IPS DF 4.7 (cell line): ENCODE measurements around the gene C11orf24.
"Not testable (repeated sequence)": the region's sequence is repeated elsewhere in the genome, so short reads cannot be mapped to it uniquely, and the experiment has no call there.

Source experiments
- DNase-seq: peaks from one replicate; pipeline ENCODE4 v3.0.0-alpha.2; 2013; ENCODE audit warnings: low spot score; ENCODE audit errors: extremely low read depth

Gene C11orf24

DNA sequence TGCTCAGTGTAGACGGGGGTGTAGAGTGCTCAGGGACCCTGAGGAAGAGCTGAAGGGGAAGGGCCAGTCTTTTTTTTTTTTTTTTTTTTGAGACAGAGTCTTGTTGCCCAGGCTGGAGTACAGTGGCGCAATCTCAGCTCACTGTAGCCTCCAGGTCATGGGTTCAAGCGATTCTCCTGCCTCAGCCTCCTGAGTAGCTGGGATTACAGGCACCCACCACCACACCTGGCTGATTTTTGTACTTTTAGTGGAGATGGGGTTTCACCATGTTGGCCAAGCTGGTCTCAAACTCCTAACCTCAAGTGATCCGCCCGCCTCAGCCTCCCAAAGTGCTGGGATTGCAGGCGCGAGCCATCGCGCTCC is 27.7 kb upstream of the C11orf24 start:
- not testable (repeated sequence) for DNase-seq

DNA sequence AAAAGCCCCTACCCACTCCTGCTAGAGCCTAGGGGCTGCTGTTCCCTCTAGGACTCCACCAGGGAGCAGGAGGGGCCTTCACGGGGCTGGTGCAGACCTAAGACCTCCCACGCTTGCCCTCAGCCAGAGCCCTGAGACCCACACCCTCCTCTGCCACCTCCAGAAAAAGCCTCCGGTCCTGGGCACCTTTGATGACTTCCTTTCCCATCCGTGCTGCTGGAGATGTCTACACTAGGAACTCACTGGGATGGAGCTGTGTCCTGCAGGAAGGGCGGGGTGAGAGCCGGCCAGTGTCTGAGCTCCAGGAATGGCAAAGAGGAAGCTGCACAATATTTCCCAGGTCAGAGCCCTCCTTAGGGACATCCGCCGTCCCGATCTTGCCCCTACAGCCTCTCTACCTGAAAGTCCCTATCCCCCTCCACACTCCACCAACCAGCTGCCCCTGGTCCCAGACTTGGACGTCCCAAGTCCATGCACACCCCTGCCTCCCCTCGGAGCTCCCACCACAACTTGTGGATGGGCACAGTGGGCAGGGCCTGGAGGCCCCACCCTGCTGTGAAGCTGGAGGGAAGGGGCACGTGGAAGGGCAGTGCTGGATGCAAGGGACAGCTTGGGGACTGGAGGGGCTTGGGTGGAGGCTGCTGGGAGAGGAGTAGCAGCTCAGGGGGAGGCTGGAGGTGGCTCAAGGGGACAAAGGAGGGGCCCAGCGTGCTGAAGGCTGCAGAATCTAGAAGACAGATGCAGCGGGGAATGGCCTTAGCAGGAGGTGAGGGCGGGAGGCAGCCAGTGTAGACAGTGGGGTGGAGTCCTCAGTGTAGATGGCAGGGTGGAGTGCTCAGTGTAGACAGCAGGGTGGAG is 27.1 kb upstream of the C11orf24 start:
- DNase-seq, result no peak

GRCh38 chr11:68297812-68298658 is 26.3 kb upstream of the C11orf24 start:
- no peak for DNase-seq

GRCh38 chr11:68297494-68297811 is 25.7 kb upstream of the C11orf24 start:
- DNase-seq, result no peak

GRCh38 chr11:68297052-68297378 is 25.2 kb upstream of the C11orf24 start:
- no peak for DNase-seq

DNA sequence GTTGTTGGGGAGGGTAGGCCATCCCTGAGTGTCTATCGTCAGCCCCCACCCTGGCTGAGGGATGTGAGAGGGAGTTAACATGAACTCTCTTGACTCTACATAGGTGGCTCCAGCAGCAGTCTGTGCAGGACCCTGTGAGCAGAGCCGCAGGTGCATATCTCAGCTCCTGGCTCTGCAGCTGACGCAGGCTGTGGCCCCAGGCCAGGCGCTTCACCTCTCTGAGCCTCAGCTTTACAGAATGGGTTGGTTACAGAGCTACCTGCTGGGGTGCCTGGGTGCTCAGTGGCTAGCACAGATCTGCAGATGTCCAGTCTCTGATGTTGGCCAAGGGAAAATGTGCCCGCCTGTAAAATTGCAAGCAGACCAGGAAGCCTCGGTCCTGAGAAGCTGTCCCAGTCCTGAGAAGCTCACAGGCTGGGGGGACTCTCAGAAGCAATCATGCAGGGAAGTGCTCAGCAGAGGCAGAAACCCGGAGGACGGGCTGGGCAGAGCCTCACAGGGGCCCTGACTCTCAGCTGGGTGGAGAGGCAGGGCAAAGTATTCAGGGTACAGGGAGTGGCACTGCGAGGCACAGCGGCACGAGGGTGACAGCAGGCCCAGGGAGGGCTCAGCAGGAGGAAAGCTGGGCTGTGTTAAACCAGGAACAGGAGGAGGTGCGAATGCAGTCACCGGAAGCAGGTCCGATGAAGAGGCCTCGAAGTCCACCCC is 24.7 kb upstream of the C11orf24 start:
- no peak for DNase-seq

DNA sequence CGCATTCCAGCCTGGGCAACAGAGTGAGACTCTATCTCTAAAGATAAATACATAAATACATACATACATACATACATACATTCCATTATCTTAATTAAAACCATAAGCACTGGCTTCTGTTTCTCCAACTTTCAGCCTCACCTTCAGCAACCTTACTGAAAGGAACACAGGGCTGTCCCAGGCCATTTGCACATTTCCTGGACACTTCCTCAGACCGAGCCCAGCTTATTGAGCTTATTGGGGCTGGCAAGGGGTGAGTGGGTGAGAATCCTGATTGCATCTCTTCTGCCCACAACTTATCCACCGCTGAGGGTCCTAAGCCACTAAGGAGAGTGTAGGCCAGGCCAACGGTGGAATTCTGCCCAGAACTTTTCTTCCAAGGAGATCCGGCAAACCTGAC is 24.2 kb upstream of the C11orf24 start:
- no peak for DNase-seq

DNA sequence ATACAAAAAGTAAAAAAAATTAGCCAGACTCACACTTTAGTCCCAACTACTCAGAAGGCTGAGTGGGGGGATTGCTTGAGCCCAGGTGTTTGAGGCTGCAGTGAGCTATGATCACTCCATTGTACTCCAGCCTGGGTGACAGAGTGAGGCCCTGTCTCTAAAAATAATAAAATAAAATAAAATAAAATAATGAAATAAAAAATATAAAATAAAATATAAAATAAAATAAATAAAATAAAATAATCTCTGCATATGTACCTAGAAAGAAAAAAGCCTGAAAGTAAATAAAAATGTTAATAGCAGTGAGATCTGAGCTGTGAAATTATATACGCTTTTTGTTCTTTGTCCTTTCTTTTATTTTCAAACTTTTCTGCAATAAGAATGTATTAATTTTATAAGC is 23.5 kb upstream of the C11orf24 start:
- no peak for DNase-seq

- DNase-seq, result no peak
These were observed 21.9 kb upstream of the C11orf24 start for GRCh38 chr11:68293708-68294107.

DNA sequence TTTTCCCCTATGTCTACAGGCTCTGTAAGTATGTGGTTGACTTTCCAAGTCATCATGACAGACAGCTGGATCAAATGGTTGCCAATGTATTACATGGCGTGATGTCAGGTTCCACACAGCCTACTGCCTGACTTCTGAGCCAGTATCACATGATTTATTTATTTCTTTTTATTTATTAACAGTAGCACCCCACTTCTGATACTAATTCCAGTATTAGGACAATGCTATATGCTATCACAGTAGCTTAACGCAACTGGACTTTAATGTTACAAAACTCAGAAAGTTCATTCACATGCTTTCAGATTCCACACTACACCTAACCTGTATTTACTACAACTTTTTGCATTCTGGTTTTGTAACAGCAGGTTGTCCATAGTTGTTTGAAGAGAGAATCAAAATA is 17.7 kb upstream of the C11orf24 start:
- no peak for DNase-seq

GRCh38 chr11:68287419-68287818 is 15.6 kb upstream of the C11orf24 start:
- no peak for DNase-seq

DNA sequence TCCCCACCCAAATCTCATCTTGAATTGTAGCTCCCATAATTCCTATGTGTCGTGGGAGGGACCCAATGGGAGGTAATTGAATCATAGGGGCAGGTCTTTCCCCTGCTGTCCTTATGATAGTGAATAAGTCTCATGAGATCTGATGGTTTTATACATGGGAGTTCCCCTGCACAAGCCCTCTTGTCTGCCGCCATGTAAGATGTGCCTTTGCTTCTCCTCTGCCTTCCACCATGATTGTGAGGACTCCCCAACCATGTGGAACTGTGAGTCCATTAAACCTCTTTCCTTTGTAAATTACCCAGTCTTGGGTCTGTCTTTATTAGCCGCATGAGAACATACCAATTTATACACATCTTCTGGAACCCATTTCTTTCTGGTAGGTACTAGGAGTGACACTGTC is 12.8 kb upstream of the C11orf24 start:
- DNase-seq, result not testable (repeated sequence)

- DNase-seq, result no peak
These were observed 11.1 kb upstream of the C11orf24 start for GRCh38 chr11:68282861-68283230.

GRCh38 chr11:68282141-68282860 is 10.5 kb upstream of the C11orf24 start:
- no peak for DNase-seq

DNA sequence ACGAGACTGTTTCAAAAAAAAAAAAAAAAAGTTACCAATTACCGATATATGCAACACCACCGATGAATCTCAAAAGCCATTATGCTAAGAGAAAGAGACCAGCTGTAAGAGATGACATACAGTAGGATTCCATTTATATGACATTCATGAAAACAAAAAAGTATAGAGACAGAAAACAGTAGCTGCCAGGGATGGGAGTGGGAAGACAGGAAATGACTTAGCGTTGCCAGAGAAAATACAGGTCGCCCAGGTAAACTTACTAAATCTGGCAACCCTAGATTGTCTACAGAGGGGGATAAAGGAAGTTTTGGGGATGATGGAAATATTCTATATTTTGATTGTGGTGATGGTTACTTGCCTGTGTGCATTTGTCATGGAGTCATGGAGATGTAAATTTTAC is 7.9 kb upstream of the C11orf24 start:
- no peak for DNase-seq

DNA sequence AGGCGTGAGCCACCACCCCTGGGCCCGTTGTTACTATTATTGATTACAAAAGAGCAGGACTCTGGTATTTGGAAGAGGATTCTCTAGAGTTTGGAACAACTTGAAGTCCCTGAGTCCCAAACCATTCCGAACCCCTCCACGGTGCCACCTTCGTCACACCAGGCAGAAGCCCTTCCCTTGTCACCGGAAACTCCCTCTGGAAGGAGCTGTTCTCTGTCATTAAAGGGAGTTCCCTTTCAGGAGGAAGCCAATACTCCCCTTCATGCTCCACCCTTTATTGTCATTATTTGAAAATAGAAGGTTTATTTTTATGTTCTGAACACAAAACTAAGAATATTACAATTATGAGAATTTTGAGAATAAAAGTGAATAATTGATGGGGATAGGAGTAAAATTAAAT is 5.1 kb upstream of the C11orf24 start:
- no peak for DNase-seq

GRCh38 chr11:68275721-68276507 is 4.1 kb upstream of the C11orf24 start:
- DNase-seq, result no peak

DNA sequence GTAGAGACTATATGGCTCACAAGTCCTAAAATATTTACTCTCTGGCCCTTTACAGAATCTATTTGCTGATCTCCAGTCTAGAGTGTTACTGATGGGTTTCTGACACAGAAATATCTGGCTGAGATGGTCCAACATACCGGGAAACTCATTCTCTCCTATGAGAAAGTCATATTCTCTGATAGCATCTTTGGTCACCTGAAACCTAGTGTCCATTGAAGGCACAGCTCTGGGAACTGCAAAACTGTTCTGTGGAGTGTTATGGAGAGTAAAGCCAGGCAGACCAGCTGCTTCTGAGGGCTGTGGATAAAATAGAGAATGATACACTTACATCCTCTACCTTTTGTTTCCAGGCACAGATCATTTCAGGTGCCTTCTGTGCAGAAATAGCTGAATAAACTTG is 2.5 kb upstream of the C11orf24 start:
- no peak for DNase-seq

- DNase-seq, result no peak
These were observed 1.4 kb upstream of the C11orf24 start for GRCh38 chr11:68273026-68273738.
